ENCODE measurements around the gene OR1K1. TPM values are rescaled to one million over a fixed set of nuclear protein-coding genes. Genes with fewer than 3 reads are reported as not detected.
"Not testable (repeated sequence)": the region's sequence is repeated elsewhere in the genome, so short reads cannot be mapped to it uniquely, and the experiment has no call there.

OR1K1 gene
- total RNA-seq, 1 experiment from 2014 or later = not detected

GRCh38 chr9:122832194-122832593, 32.3 kb downstream of the OR1K1 start:
- Histone ChIP-seq H3K4me1 (ENCODE audit: insufficient read depth, low read length, poor library complexity, severe bottlenecking) (peaks cover 13% of the 10 kb centered on the region), H3K27me3 (replicated peaks; ENCODE audit: insufficient read depth, low read depth, low read length, poor library complexity) (no peaks in the 10 kb centered on the region), H3K9me3 (ENCODE audit: low read depth, low read length, poor library complexity, severe bottlenecking) (no peaks in the 10 kb centered on the region), H3K4me3 (ENCODE audit: low read depth, low read length, poor library complexity, severe bottlenecking) (no peak overlapping the region), H3K27ac (ENCODE audit: low read depth, low read length, poor library complexity, severe bottlenecking) (no peak overlapping the region), H3K36me3 (ENCODE audit: insufficient read depth, low read length, poor library complexity, severe bottlenecking) (no peaks in the 10 kb centered on the region)
- BruUV-seq (replicated peaks) = no TSS peak
- POLR2A ChIA-PET (ENCODE audit: low non-redundant PET) = no interaction called here
- no peak for DNase-seq (ENCODE audit: low spot score)
- intact Hi-C loops (cut with micrococcal nuclease; ENCODE audit: unreplicated experiment) = no loop called here
- no peak for TF ChIP-seq EZH2 (IDR thresholded peaks at IDR 0.05; ENCODE audit: borderline replicate concordance, low read depth, low read length, poor library complexity, severe bottlenecking)
- TF ChIP-seq CTCF (conservative IDR thresholded peaks at IDR 0.05; ENCODE audit: low read depth, low read length) = no peak
- CTCF ChIA-PET = no interaction called here

- DNase-seq (ENCODE audit: low spot score) = peak; percentile 60
- no peaks in the 10 kb centered on the region for H3K27me3 ChIP-seq (replicated peaks; ENCODE audit: insufficient read depth, low read depth, low read length, poor library complexity)
- H3K36me3 ChIP-seq (ENCODE audit: insufficient read depth, low read length, poor library complexity, severe bottlenecking) = no peaks in the 10 kb centered on the region
- H3K27ac ChIP-seq (ENCODE audit: low read depth, low read length, poor library complexity, severe bottlenecking) = peak overlapping the region; percentile 69
- intact Hi-C loops (cut with micrococcal nuclease; ENCODE audit: unreplicated experiment) = loop anchor here (5.0 kb wide), 1 partner anchor 157 kb away; no protein-coding TSS in a partner anchor
- H3K4me1 ChIP-seq (ENCODE audit: insufficient read depth, low read length, poor library complexity, severe bottlenecking) = peaks cover 9% of the 10 kb centered on the region
- no TSS peak for BruUV-seq (replicated peaks)
- TF ChIP-seq CTCF (conservative IDR thresholded peaks at IDR 0.05; ENCODE audit: low read depth, low read length) = peak; percentile 51
- no peak for TF ChIP-seq EZH2 (IDR thresholded peaks at IDR 0.05; ENCODE audit: borderline replicate concordance, low read depth, low read length, poor library complexity, severe bottlenecking)
- POLR2A ChIA-PET (ENCODE audit: low non-redundant PET) = no interaction called here
- H3K4me3 ChIP-seq (ENCODE audit: low read depth, low read length, poor library complexity, severe bottlenecking) = peak overlapping the region; percentile 10
- CTCF ChIA-PET = no interaction called here
- no peaks in the 10 kb centered on the region for H3K9me3 ChIP-seq (ENCODE audit: low read depth, low read length, poor library complexity, severe bottlenecking)
These were observed 35.4 kb downstream of the OR1K1 start for GRCh38 chr9:122835313-122835731.

GRCh38 chr9:122837266-122837850, 37.4 kb downstream of the OR1K1 start:
- POLR2A ChIA-PET (ENCODE audit: low non-redundant PET) = no interaction called here
- BruUV-seq (replicated peaks) = no TSS peak
- no peak overlapping the region for H3K4me3 ChIP-seq (ENCODE audit: low read depth, low read length, poor library complexity, severe bottlenecking)
- no peaks in the 10 kb centered on the region for H3K27me3 ChIP-seq (replicated peaks; ENCODE audit: insufficient read depth, low read depth, low read length, poor library complexity)
- TF ChIP-seq CTCF (conservative IDR thresholded peaks at IDR 0.05; ENCODE audit: low read depth, low read length) = no peak
- no peaks in the 10 kb centered on the region for H3K9me3 ChIP-seq (ENCODE audit: low read depth, low read length, poor library complexity, severe bottlenecking)
- H3K36me3 ChIP-seq (ENCODE audit: insufficient read depth, low read length, poor library complexity, severe bottlenecking) = no peaks in the 10 kb centered on the region
- intact Hi-C loops (cut with micrococcal nuclease; ENCODE audit: unreplicated experiment) = loop anchor here (5.0 kb wide), 1 partner anchor 155 kb away; no protein-coding TSS in a partner anchor
- peaks cover 9% of the 10 kb centered on the region for H3K4me1 ChIP-seq (ENCODE audit: insufficient read depth, low read length, poor library complexity, severe bottlenecking)
- CTCF ChIA-PET = no interaction called here
- DNase-seq (ENCODE audit: low spot score) = no peak
- H3K27ac ChIP-seq (ENCODE audit: low read depth, low read length, poor library complexity, severe bottlenecking) = no peak overlapping the region

GRCh38 chr9:122838441-122838840, 38.5 kb downstream of the OR1K1 start:
- intact Hi-C loops (cut with micrococcal nuclease; ENCODE audit: unreplicated experiment) = loop anchor here (5.0 kb wide), 1 partner anchor 154 kb away; no protein-coding TSS in a partner anchor
- POLR2A ChIA-PET (ENCODE audit: low non-redundant PET); H3K4me1 ChIP-seq (ENCODE audit: insufficient read depth, low read length, poor library complexity, severe bottlenecking); H3K4me3 ChIP-seq (ENCODE audit: low read depth, low read length, poor library complexity, severe bottlenecking); CTCF ChIA-PET; H3K36me3 ChIP-seq (ENCODE audit: insufficient read depth, low read length, poor library complexity, severe bottlenecking); BruUV-seq (replicated peaks); DNase-seq (ENCODE audit: low spot score); H3K27me3 ChIP-seq (replicated peaks; ENCODE audit: insufficient read depth, low read depth, low read length, poor library complexity); H3K9me3 ChIP-seq (ENCODE audit: low read depth, low read length, poor library complexity, severe bottlenecking); H3K27ac ChIP-seq (ENCODE audit: low read depth, low read length, poor library complexity, severe bottlenecking): not testable (repeated sequence)

Measured in A673 (cell line).